Muscle of leg (tissue), 11 donors: ENCODE results near the gene PIN1. TPM values are rescaled to one million over a fixed set of nuclear protein-coding genes. Genes with fewer than 3 reads are reported as not detected.
A peak's percentile ranks its signal among the peaks of the same experiment; 100 is the strongest.

Source experiments
- DNase-seq: peaks from one replicate; pipeline ENCODE4 v3.0.0; 2013
- H3K27ac ChIP-seq: one replicate; pipeline ENCODE4 v1.5.1; 2013; ENCODE audit warnings: mild to moderate bottlenecking, low read length, control low read depth
- H3K27me3 ChIP-seq: one replicate; pipeline ENCODE4 v1.6.1; 2013; ENCODE audit warnings: low read length; ENCODE audit not compliant: control insufficient read depth, insufficient read depth
- H3K36me3 ChIP-seq: one replicate; pipeline ENCODE4 v1.6.1; 2013; ENCODE audit warnings: low read length; ENCODE audit not compliant: control insufficient read depth, insufficient read depth
- H3K4me1 ChIP-seq: one replicate; pipeline ENCODE4 v1.6.1; 2013; ENCODE audit warnings: low read length; ENCODE audit not compliant: control insufficient read depth, insufficient read depth
- H3K4me3 ChIP-seq: one replicate; pipeline ENCODE4 v1.5.1; 2013; ENCODE audit warnings: low read length, control low read depth
- H3K9me3 ChIP-seq: replicated peaks from 2 replicates; pipeline ENCODE4 v1.6.1; 2013; ENCODE audit warnings: low read depth, low read length; ENCODE audit not compliant: control insufficient read depth
- WGBS: methylation state at CpG from one replicate; pipeline ENCODE4 v1.1.5; 2013; ENCODE audit warnings: missing lambda C conversion rate; ENCODE audit not compliant: insufficient coverage; 5-methylcytosine and 5-hydroxymethylcytosine counted together
- polyA plus RNA-seq, 8 donors: library from polyadenylated mRNA; unstranded; fragments of 120-200 nt; gene quantifications; one replicate each; pipeline versions ENCODE4 v1.2.1 to v1.2.3, GENCODE V29; 2013; ENCODE audit warnings: inconsistent platforms in 1 of 8, low replicate concordance in 1 of 8; ENCODE audit not compliant: insufficient read length in 8 of 8, insufficient read depth in 1 of 8
- total RNA-seq: library from RNA; stranded (reverse); fragments of 120-200 nt; gene quantifications from one replicate; pipeline ENCODE4 v1.2.4, GENCODE V29; 2013

Gene PIN1
- total and polyA plus RNA-seq, 9 donors: 75.0 to 91.8 (median 81.3) TPM

DNA sequence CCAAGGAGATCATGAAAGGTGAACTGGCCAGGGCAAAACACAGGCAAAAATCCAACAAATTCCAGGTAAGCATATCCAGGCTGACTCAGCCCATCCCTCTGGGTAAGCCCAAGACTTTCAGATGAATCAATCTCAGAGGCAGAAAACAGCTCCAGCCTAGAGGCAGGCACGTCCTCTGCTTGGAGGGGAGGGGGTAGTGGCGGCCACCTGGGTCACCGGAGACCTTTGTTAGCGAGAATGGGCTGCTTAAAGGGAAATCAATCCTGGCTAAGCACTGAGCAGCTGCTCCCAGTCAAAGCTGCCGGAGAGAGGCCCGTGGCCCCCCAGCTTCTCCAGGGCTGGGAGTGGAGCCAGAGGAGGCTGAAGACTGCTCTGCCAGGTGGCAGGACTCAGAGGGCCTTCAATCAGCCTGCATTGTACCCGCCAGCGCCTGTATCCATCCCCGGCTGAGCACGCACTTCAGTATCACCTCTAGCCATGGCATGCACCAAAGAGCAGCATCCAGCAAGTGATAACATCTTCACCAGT lies 48.2 kb downstream of the PIN1 start:
- H3K9me3 ChIP-seq: no peaks in the 10 kb centered on the region
- H3K36me3 ChIP-seq: no peaks in the 10 kb centered on the region
- 5% methylated on average over 10 of the region's 10 CpGs for WGBS
- no peak overlapping the region for H3K27ac ChIP-seq
- H3K4me1 ChIP-seq: peaks cover 26% of the 10 kb centered on the region
- H3K4me3 ChIP-seq: no peak overlapping the region
- H3K27me3 ChIP-seq: no peaks in the 10 kb centered on the region
- DNase-seq: peak; percentile 82

DNA sequence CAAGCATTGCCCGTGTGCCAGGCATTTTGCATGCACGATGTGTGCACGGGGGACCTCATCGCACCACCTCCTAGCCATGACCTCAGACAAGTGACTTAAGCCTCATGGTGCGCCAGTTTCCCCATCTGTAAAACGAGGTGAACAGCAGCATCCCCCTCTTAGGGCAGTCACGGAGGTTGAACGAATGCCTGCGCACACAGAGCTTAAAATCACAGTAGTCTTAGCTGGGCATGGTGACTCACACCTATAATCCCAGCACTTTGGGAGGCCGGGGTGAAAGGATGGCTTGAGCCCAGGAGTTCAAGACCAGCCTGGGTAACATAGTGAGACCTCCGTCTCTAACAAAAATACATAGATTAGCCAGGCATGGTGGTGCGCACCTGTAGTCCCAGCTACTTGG lies 48.6 kb downstream of the PIN1 start:
- WGBS: 55% methylated on average over 11 of the region's 12 CpGs
- DNase-seq: no peak
- Histone ChIP-seq H3K9me3 (no peaks in the 10 kb centered on the region), H3K27ac (no peak overlapping the region), H3K4me1 (peaks cover 26% of the 10 kb centered on the region), H3K27me3 (no peaks in the 10 kb centered on the region), H3K36me3 (no peaks in the 10 kb centered on the region), H3K4me3 (no peak overlapping the region)

DNA sequence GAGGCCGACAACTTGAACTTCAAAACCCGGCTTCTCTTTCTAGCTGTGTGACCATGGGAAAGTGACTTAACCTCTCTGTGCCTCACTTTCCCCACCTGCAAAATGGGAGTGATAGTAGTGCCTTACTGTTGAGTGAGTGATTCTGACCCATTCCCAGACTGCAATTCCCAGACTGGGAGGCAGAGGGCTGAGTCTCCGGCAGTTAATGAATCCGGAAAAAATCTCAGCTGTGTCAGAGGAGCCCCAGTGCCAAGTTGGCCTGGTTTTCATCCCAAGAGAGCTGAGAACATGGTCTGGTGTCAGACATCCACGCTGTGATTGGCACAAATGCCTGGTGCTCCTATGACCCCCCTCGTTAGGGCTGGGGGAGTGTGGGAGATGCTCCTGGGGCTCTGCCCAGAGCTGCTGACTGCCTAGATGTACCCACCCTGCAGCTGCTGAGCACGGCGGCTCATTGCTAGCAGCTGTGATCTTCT lies 50.0 kb downstream of the PIN1 start:
- H3K4me1 ChIP-seq: peaks cover 26% of the 10 kb centered on the region
- no peaks in the 10 kb centered on the region for H3K27me3 ChIP-seq
- peak; percentile 96 for DNase-seq
- H3K9me3 ChIP-seq: no peaks in the 10 kb centered on the region
- H3K4me3 ChIP-seq: no peak overlapping the region
- no peaks in the 10 kb centered on the region for H3K36me3 ChIP-seq
- 4% methylated on average over 5 of the region's 8 CpGs for WGBS
- no peak overlapping the region for H3K27ac ChIP-seq

DNA sequence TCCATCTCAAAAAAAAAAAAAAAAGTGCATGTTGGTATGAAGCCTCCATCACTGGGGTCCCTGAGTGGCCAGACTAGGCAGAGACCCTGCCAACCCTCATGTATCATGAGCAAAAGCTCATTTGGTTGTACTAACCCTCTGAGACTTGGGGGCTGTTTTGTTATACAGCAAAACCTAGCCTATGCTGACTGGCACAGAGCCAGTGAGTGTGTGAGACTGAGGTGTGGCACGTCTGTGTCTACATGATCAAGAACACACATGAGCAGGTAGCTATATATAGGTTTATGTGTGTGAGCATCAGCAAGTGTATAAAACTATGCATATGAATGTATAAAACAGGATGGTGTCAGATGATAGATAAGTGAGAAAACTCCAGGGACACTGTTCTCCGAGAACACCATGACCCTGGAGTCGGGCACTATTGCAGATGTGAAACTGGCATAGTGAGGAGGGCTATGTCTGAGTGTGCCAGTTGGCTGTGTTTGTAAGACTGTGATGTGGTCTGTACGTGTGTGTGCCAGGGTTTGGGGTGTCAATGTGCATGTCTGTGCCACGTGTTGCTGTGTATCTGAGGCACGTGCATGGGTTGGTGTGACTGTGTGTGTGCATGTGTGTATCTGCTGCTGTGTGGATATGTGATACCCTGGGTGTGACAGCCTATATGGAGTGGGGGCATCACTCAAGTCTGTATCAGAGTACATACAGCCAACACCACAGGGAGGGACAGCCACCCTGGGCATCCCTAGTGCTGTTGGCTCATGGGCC lies 56.7 kb downstream of the PIN1 start:
- no peak for DNase-seq
- no peaks in the 10 kb centered on the region for H3K9me3 ChIP-seq
- H3K27me3 ChIP-seq: no peaks in the 10 kb centered on the region
- no peaks in the 10 kb centered on the region for H3K4me1 ChIP-seq
- no peaks in the 10 kb centered on the region for H3K36me3 ChIP-seq
- no peak overlapping the region for H3K4me3 ChIP-seq
- H3K27ac ChIP-seq: no peak overlapping the region
- 74% methylated on average over 6 of the region's 6 CpGs for WGBS

Other genes with a start within 250 kb of the PIN1 start
- 35.4 TPM for gene ZNF561, start 214.1 kb upstream of the PIN1 start, total RNA-seq
- 10 to 100 TPM; 24.1 to 36.1 (median 33.3) TPM for gene ZNF561, start 214.1 kb upstream of the PIN1 start, polyA plus RNA-seq
- 41.8 TPM for gene ZNF562, start 160.2 kb upstream of the PIN1 start, total RNA-seq
- gene ZNF562, start 160.2 kb upstream of the PIN1 start, polyA plus RNA-seq: 10 to 100 TPM; 10.7 to 17.7 (median 15.5) TPM
- gene ZNF846, start 66.6 kb upstream of the PIN1 start, total RNA-seq: 11.7 TPM
- gene ZNF846, start 66.6 kb upstream of the PIN1 start, polyA plus RNA-seq: 10 to 100 TPM in 2 of 8 donors, 1 to 10 TPM in 6; 6.4 to 12.8 (median 7.7) TPM
- 16.4 TPM for gene FBXL12, start 16.2 kb upstream of the PIN1 start, total RNA-seq
- gene FBXL12, start 16.2 kb upstream of the PIN1 start, polyA plus RNA-seq: 10 to 100 TPM; 27.7 to 36.4 (median 29.7) TPM
- 333 TPM for gene UBL5, start 7.4 kb upstream of the PIN1 start, total RNA-seq
- gene UBL5, start 7.4 kb upstream of the PIN1 start, polyA plus RNA-seq: 100 to 1,000 TPM; 182 to 220 (median 195) TPM
- 13.1 TPM for gene OLFM2, start 101.2 kb downstream of the PIN1 start, total RNA-seq
- gene OLFM2, start 101.2 kb downstream of the PIN1 start, polyA plus RNA-seq: 10 to 100 TPM; 17.3 to 52.0 (median 33.4) TPM
- 42.0 TPM for gene COL5A3, start 175.2 kb downstream of the PIN1 start, total RNA-seq
- 100 to 1,000 TPM in 1 of 8 donors, 10 to 100 TPM in 7; 71.5 to 122 (median 89.8) TPM for gene COL5A3, start 175.2 kb downstream of the PIN1 start, polyA plus RNA-seq
- gene RDH8, start 178.2 kb downstream of the PIN1 start, total RNA-seq: not detected
- gene RDH8, start 178.2 kb downstream of the PIN1 start, polyA plus RNA-seq: not detected